A549 (cell line): ENCODE results near the gene CEPT1. TPM values are rescaled to one million over a fixed set of nuclear protein-coding genes. Genes with fewer than 3 reads are reported as not detected.

Experiments used
- ATAC-seq, 2 experiments: fragments of 200-7000 bp in 1 of 2; fragments of >200 bp in 1 of 2; cut with Nextera tagmentation in 1 of 2; cut with Tn5 transposase in 1 of 2; 3 replicates each; pipeline versions ENCODE4 v1.8.0 to v1.9.1; 2018 to 2020; ENCODE audit warnings: mild to moderate bottlenecking in 1 of 2, moderate library complexity in 1 of 2
- CTCF ChIA-PET: fragments of 300-600 bp; sonication (Branson Sonifier 250); formaldehyde crosslinking; extraction: SDS; loops from one replicate; lab custom pipeline; 2021; ENCODE audit warnings: antibody characterized with exemption, inconsistent platforms; lab: Yijun Ruan, JAX
- POLR2A ChIA-PET: fragments of 350-600 bp; formaldehyde crosslinking; extraction: SDS; loops from one replicate; lab custom pipeline; 2021; ENCODE audit warnings: antibody characterized with exemption, inconsistent platforms; lab: Yijun Ruan, JAX
- DNase-seq, 2 experiments: peaks; one replicate each; pipeline versions ENCODE4 v3.0.0 to v3.0.0-alpha.2; 2011 to 2016; ENCODE audit warnings: low read depth in 1 of 2, low spot score in 1 of 2
- FAIRE-seq: peaks from 2 replicates; lab custom pipeline; 2011; peaks lifted over from hg19 to GRCh38; lab: Jason Lieb, UNC
- H3K27ac ChIP-seq, 2 experiments: fragments of >200 bp; sonication (Bioruptor Twin); formaldehyde crosslinking; 3 replicates each; pipeline ENCODE4 v1.5.1; 2016 to 2017
- H3K4me1 ChIP-seq: fragments of >200 bp; sonication (Bioruptor Twin); formaldehyde crosslinking; 3 replicates; pipeline ENCODE4 v1.6.1; 2016
- H3K4me2 ChIP-seq: fragments of >200 bp; sonication (Bioruptor Twin); formaldehyde crosslinking; 3 replicates; pipeline ENCODE4 v1.6.1; 2016
- H3K4me3 ChIP-seq: fragments of >200 bp; sonication (Bioruptor Twin); formaldehyde crosslinking; 3 replicates; pipeline ENCODE4 v1.5.1; 2016
- H3K9me3 ChIP-seq: fragments of >200 bp; sonication (Bioruptor Twin); formaldehyde crosslinking; 3 replicates; pipeline ENCODE4 v1.6.1; 2016
- ATOH8 ChIP-seq: fragments of 250-450 bp; sonication (Bioruptor Pico); IDR thresholded peaks from 2 replicates; pipeline ENCODE4 v1.5.0; 2020; ENCODE audit warnings: low read depth, mild to moderate bottlenecking, moderate library complexity
- CBX2 ChIP-seq: fragments of 200-600 bp; sonication (generic); IDR thresholded peaks from 2 replicates; pipeline ENCODE4 v1.6.1; 2016; ENCODE audit warnings: low read depth, mild to moderate bottlenecking, borderline replicate concordance
- CEBPB ChIP-seq, 2 experiments: fragments of >200 bp in 1 of 2; sonication (Bioruptor Twin) in 1 of 2; formaldehyde crosslinking in 1 of 2; IDR thresholded peaks; 2 replicates each; pipeline ENCODE4 v1.6.1; 2012 to 2016
- CHD2 ChIP-seq: fragments of 150-350 bp; IDR thresholded peaks from 2 replicates; pipeline ENCODE4 v1.6.1; 2014; ENCODE audit warnings: low read length; ENCODE audit not compliant: partially characterized antibody
- CHD4 ChIP-seq: fragments of 200-600 bp; sonication (generic); IDR thresholded peaks from 2 replicates; pipeline ENCODE4 v1.6.1; 2016; ENCODE audit warnings: antibody characterized with exemption, mild to moderate bottlenecking, borderline replicate concordance
- E2F6 ChIP-seq: IDR thresholded peaks from 2 replicates; pipeline ENCODE4 v1.6.1; 2012; ENCODE audit warnings: low read depth, borderline replicate concordance
- ELK1 ChIP-seq: fragments of 150-350 bp; IDR thresholded peaks from 2 replicates; pipeline ENCODE4 v1.6.1; 2014; ENCODE audit warnings: low read depth, mild to moderate bottlenecking, low read length
- EP300 ChIP-seq, 2 experiments: fragments of >200 bp; sonication (Bioruptor Twin); formaldehyde crosslinking; IDR thresholded peaks; 2 replicates in 1 of 2; 3 replicates in 1 of 2; pipeline ENCODE4 v1.6.1; 2016 to 2017
- FOXS1 ChIP-seq: fragments of 250-450 bp; sonication (Bioruptor Pico); IDR thresholded peaks from 2 replicates; pipeline ENCODE4 v1.5.0; 2020; ENCODE audit warnings: mild to moderate bottlenecking, moderate library complexity
- GATA3 ChIP-seq: IDR thresholded peaks from 2 replicates; pipeline ENCODE4 v1.6.1; 2012; ENCODE audit warnings: borderline replicate concordance
- HES2 ChIP-seq: fragments of >200 bp; sonication (Bioruptor Twin); formaldehyde crosslinking; IDR thresholded peaks from 2 replicates; pipeline ENCODE4 v1.6.1; 2016
- HOXA7 ChIP-seq: fragments of 250-450 bp; sonication (Bioruptor Pico); IDR thresholded peaks from 2 replicates; pipeline ENCODE4 v1.5.0; 2020; ENCODE audit warnings: mild to moderate bottlenecking, moderate library complexity
- MAFK ChIP-seq: fragments of 450-650 bp; IDR thresholded peaks from 2 replicates; pipeline ENCODE4 v1.6.1; 2014; ENCODE audit not compliant: partially characterized antibody
- MAZ ChIP-seq: fragments of 150-350 bp; IDR thresholded peaks from 2 replicates; pipeline ENCODE4 v1.6.1; 2014; ENCODE audit warnings: antibody characterized with exemption, low read depth, low read length, borderline replicate concordance
- NPAS2 ChIP-seq: fragments of 250-450 bp; sonication (Bioruptor Pico); IDR thresholded peaks from 2 replicates; pipeline ENCODE4 v1.8.0; 2022; ENCODE audit warnings: mild to moderate bottlenecking, moderate library complexity, borderline replicate concordance
- NR3C1 ChIP-seq: fragments of >200 bp; sonication (Bioruptor Twin); formaldehyde crosslinking; IDR thresholded peaks from 3 replicates; pipeline ENCODE4 v1.6.1; 2017
- PHF8 ChIP-seq: fragments of 200-600 bp; sonication (generic); IDR thresholded peaks from 2 replicates; pipeline ENCODE4 v1.6.1; 2016; ENCODE audit warnings: low read depth, mild to moderate bottlenecking, antibody characterized with exemption, moderate library complexity, borderline replicate concordance
- POLR2AphosphoS2 ChIP-seq: conservative IDR thresholded peaks from 2 replicates; pipeline ENCODE4 v1.6.1; 2012; ENCODE audit warnings: low read length, improper control_type of control experiment, inconsistent platforms
- REST ChIP-seq: fragments of 200-600 bp; sonication (generic); IDR thresholded peaks from 2 replicates; pipeline ENCODE4 v1.6.1; 2016; ENCODE audit warnings: antibody characterized with exemption, mild to moderate bottlenecking, moderate library complexity
- RFX5 ChIP-seq: fragments of 450-650 bp; IDR thresholded peaks from 2 replicates; pipeline ENCODE4 v1.7.1; 2014; ENCODE audit warnings: antibody characterized with exemption, mild to moderate bottlenecking, moderate library complexity
- SREBF2 ChIP-seq: fragments of 450-650 bp; IDR thresholded peaks from 2 replicates; pipeline ENCODE4 v1.6.1; 2014; ENCODE audit warnings: mild to moderate bottlenecking, moderate library complexity
- TFCP2L1 ChIP-seq: fragments of 250-450 bp; sonication (Bioruptor Pico); IDR thresholded peaks from 2 replicates; pipeline ENCODE4 v1.5.0; 2021; ENCODE audit warnings: mild to moderate bottlenecking
- TP53 ChIP-seq: fragments of 250-450 bp; sonication (Bioruptor Pico); IDR thresholded peaks from 2 replicates; pipeline ENCODE4 v1.5.0; 2021; ENCODE audit warnings: mild to moderate bottlenecking, moderate library complexity
- ZFP36 ChIP-seq: fragments of 450-650 bp; IDR thresholded peaks from 2 replicates; pipeline ENCODE4 v1.6.1; 2014; ENCODE audit warnings: borderline replicate concordance; ENCODE audit not compliant: partially characterized antibody
- ZNF302 ChIP-seq: fragments of 250-450 bp; sonication (Bioruptor Pico); IDR thresholded peaks from 2 replicates; pipeline ENCODE4 v1.9.0; 2021; ENCODE audit warnings: inconsistent platforms, mild to moderate bottlenecking, moderate library complexity
- WGBS: methylation state at CpG from one replicate; pipeline ENCODE4 v1.1.6; 2017; ENCODE audit errors: missing lambda C conversion rate; 5-methylcytosine and 5-hydroxymethylcytosine counted together
- polyA plus RNA-seq, 4 experiments: library from polyadenylated mRNA; depleted of rRNA in 3 of 4; stranded (reverse); fragments of >200 nt; fragmentation: RNase III in 1 of 4; extraction: RNeasy Plus Mini Kit Qiagen cat#74134 plus additional on column Dnase treatment in 1 of 4; gene quantifications; 2 replicates in 3 of 4; 3 replicates in 1 of 4; pipeline ENCODE4 v1.2.3, GENCODE V29; 2011 to 2017

Gene CEPT1
- polyA plus RNA-seq, 2 of the 4 experiments (the other 2 are of a cell fraction) = 12.3 to 26.2 TPM

- POLR2A ChIA-PET = interaction anchor here (1.3 kb wide), 1 partner anchor 177 kb away, joined by 3 read pairs; no protein-coding TSS in a partner anchor
- no peak for FAIRE-seq
- 74% methylated on average over 6 of the region's 6 CpGs for WGBS
Observed at GRCh38 chr1:111223126-111223685, 83.2 kb downstream of the CEPT1 start.

GRCh38 chr1:111225091-111225490 is 85.1 kb downstream of the CEPT1 start:
- FAIRE-seq = no peak
- TF ChIP-seq NR3C1 = no peak
- TF ChIP-seq CEBPB (IDR thresholded peaks at IDR 0.05) = no peak
- TF ChIP-seq EP300 (IDR thresholded peaks at IDR 0.05) = no peak
- TF ChIP-seq RFX5 = no peak
- TF ChIP-seq TFCP2L1 (CRISPR knock-in tag) = no peak
- no peak for TF ChIP-seq HOXA7 (CRISPR knock-in tag)
- no peak for TF ChIP-seq ATOH8 (CRISPR knock-in tag)
- no peak for TF ChIP-seq FOXS1 (CRISPR knock-in tag)
- TF ChIP-seq ZNF302 (CRISPR knock-in tag) = no peak
- TF ChIP-seq SREBF2 = no peak
- no peak for TF ChIP-seq HES2
- TF ChIP-seq CHD4 = no peak
- no peak for TF ChIP-seq ELK1
- no peak for TF ChIP-seq GATA3
- TF ChIP-seq MAZ = no peak
- no peak overlapping the region for H3K4me3 ChIP-seq
- no peak overlapping the region for H3K4me2 ChIP-seq
- no peak for DNase-seq
- H3K9me3 ChIP-seq = no peaks in the 10 kb centered on the region
- H3K27ac ChIP-seq = no peak overlapping the region
- POLR2A ChIA-PET = no interaction called here
- H3K4me1 ChIP-seq = peaks cover 19% of the 10 kb centered on the region
- CTCF ChIA-PET = interaction anchor here (13.8 kb wide), 1 partner anchor 173 kb away, joined by 174 read pairs; no protein-coding TSS in a partner anchor
- no peak for ATAC-seq

More at GRCh38 chr1:111223126-111223685, 83.2 kb downstream of the CEPT1 start:
- TF ChIP-seq CHD4 = no peak
- TF ChIP-seq TP53 = no peak
- no peak for TF ChIP-seq CHD2
- no peak for TF ChIP-seq MAFK
- TF ChIP-seq CBX2 = no peak
- no peak for TF ChIP-seq ZFP36
- no peak for TF ChIP-seq POLR2AphosphoS2
- no peak for TF ChIP-seq GATA3
- no peak for TF ChIP-seq PHF8
- TF ChIP-seq NPAS2 (CRISPR knock-in tag) = no peak
- no peak for TF ChIP-seq E2F6
- TF ChIP-seq REST = no peak
- Histone ChIP-seq H3K9me3 (no peaks in the 10 kb centered on the region), H3K4me3 (no peak overlapping the region), H3K4me2 (no peak overlapping the region), H3K4me1 (peaks cover 9% of the 10 kb centered on the region), H3K27ac (no peak overlapping the region)
- CTCF ChIA-PET = interaction anchor here (0.5 to 13.8 kb wide), 30 partner anchors 8 to 707 kb away, joined by 3 to 174 read pairs (median 4); no protein-coding TSS in a partner anchor
- ATAC-seq (no peak), DNase-seq (no peak)
